ENCODE results near the gene UBE2L5. TPM values are rescaled to one million over a fixed set of nuclear protein-coding genes. Genes with fewer than 3 reads are reported as not detected.
"Not testable (repeated sequence)": the region's sequence is repeated elsewhere in the genome, so short reads cannot be mapped to it uniquely, and the experiment has no call there.

Gene UBE2L5
- total and polyA plus RNA-seq, 2 of the 8 experiments (the other 6 are each of a cell fraction or from before 2014, with no cell fraction given): not detected

DNA sequence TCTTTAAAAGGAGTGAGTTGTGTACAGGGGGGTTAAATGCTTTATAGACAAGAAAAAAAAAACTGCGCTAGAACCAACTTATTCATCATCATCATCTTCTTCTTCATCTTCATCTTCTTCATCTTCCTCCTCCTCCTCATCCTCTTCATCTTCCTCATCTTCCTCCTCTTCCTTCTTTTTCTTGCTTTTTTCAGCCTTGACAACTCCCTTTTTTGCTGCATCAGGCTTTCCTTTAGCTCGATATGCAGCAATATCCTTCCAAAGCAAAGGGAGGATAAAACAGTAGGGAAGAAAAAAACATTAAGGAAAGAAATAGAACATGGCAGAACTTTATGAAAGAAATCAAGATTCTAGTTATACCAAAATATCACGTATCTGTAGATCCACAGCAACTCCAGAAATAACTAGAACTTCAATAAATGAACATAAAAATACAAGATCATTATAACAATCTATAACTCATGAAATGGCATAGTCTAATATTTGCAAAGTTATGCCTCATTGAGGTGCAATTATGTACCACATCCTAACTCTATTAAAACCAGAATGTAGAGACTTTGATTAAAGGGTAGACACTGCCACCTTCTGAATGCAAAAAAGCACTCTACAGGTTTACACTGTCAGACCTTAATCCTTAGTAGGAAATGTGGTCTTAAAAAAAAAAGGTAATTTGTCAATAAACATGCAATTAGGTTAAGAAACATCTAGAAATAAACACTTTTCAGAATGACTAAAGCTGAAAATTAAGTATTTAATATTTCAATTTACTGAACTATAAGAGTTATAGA is 39.2 kb downstream of the UBE2L5 start:
- H3K4me1 ChIP-seq (replicated peaks in 1 of 4; ENCODE audit: control insufficient read depth in 3 of 4, insufficient read depth in 4 of 4, low read length in 3 of 4); FAIRE-seq; H3K4me3 ChIP-seq (ENCODE audit: extremely low read depth in 1 of 4, insufficient read depth in 2 of 4, low read depth in 3 of 4, low read length in 4 of 4); H2BK15ac ChIP-seq (ENCODE audit: low read length); H3K4me2 ChIP-seq (ENCODE audit: insufficient read depth in 1 of 2, low read depth in 2 of 2, low read length in 2 of 2); H2AFZ ChIP-seq (ENCODE audit: low read length); DNase-seq (ENCODE audit: low read depth in 1 of 2, low spot score in 2 of 2); H3K4ac ChIP-seq (replicated peaks; ENCODE audit: insufficient read length, low read depth, low read length); H2AK5ac ChIP-seq (ENCODE audit: low read depth, low read length); H2BK12ac ChIP-seq (ENCODE audit: low read depth, low read length); H3K27me3 ChIP-seq (replicated peaks in 1 of 4; ENCODE audit: control insufficient read depth in 3 of 4, extremely low read depth in 1 of 4, insufficient read depth in 3 of 4, low read length in 3 of 4); H3K56ac ChIP-seq (replicated peaks; ENCODE audit: insufficient read length, low read depth, low read length); H3K9ac ChIP-seq (replicated peaks in 1 of 4; ENCODE audit: extremely low read depth in 1 of 4, low read depth in 3 of 4, low read length in 3 of 4); H3K9me3 ChIP-seq (ENCODE audit: insufficient read depth in 2 of 2, low read depth in 1 of 2, low read length in 1 of 2); H3K79me1 ChIP-seq (ENCODE audit: low read depth, low read length); H3K14ac ChIP-seq (ENCODE audit: insufficient read length); H3K23me2 ChIP-seq (ENCODE audit: low read depth, low read length); H4K91ac ChIP-seq (replicated peaks; ENCODE audit: insufficient read length, low read length); H2BK120ac ChIP-seq (replicated peaks; ENCODE audit: low read depth, low read length); H3K27ac ChIP-seq (ENCODE audit: low read depth, low read length); H4K8ac ChIP-seq (ENCODE audit: extremely low read depth, insufficient read depth, low read length); H3K18ac ChIP-seq (ENCODE audit: extremely low read depth, low read length); H4K5ac ChIP-seq (ENCODE audit: insufficient read length, low read depth, low read length); H2BK20ac ChIP-seq (ENCODE audit: low read length); H3K23ac ChIP-seq (ENCODE audit: insufficient read length); H2BK5ac ChIP-seq (ENCODE audit: low read depth, low read length): not testable (repeated sequence)
- POLR2A ChIA-PET (ENCODE audit: partially characterized antibody): interaction anchor here (0.6 to 1.6 kb wide), 5 partner anchors 9 to 179 kb away, joined by 3 to 7 read pairs (median 4); partner anchors contain the start of gene UBE2L5
- WGBS, 2 experiments (ENCODE audit: extremely low coverage in 1 of 2, insufficient coverage in 1 of 2, insufficient read length in 1 of 2, insufficient replicate concordance in 2 of 2, low coverage in 1 of 2, low lambda C conversion rate in 2 of 2, missing lambda C conversion rate in 1 of 2): 78% methylated on average over 2 of the region's 3 CpGs; no CpG with 5 or more reads in 1 of the 2 experiments
- 0 out of 4 replicates have a peak, but pooled peaks of 1 of the 2 experiments have one; percentile 13 for TF ChIP-seq RAD21 (IDR thresholded peaks at IDR 0.05 in 1 of 2, conservative IDR thresholded peaks at IDR 0.05 in 1 of 2; ENCODE audit: low read depth in 2 of 2, low read length in 2 of 2)
- H4K20me1 ChIP-seq (replicated peaks in 1 of 2; ENCODE audit: control insufficient read depth in 1 of 2, insufficient read depth in 2 of 2, low read length in 2 of 2): peaks cover 0 to 13% of the 10 kb centered on the region in 2 experiments
- CTCF ChIA-PET (ENCODE audit: partially characterized antibody): interaction anchor here (0.6 to 1.6 kb wide), 5 partner anchors 32 to 339 kb away, joined by 3 to 6 read pairs (median 4); no protein-coding TSS in a partner anchor
- peaks cover 4 to 41% (median 23%) of the 10 kb centered on the region in 4 experiments for H3K36me3 ChIP-seq (ENCODE audit: control insufficient read depth in 2 of 4, insufficient read depth in 4 of 4, low read length in 3 of 4)
- H3K79me2 ChIP-seq (ENCODE audit: control insufficient read depth in 1 of 2, insufficient read depth in 2 of 2, low read length in 2 of 2): peaks cover 5 to 30% of the 10 kb centered on the region in 2 experiments

Measured in H1 (cell line).